HepG2 (cell line): Measurements from ENCODE around the gene PSD. TPM values are rescaled to one million over a fixed set of nuclear protein-coding genes. Genes with fewer than 3 reads are reported as not detected.
A peak's percentile ranks its signal among the peaks of the same experiment; 100 is the strongest.

ENCODE experiments used
- ARID4A ChIP-seq: sonication (generic); formaldehyde crosslinking; IDR thresholded peaks from 2 replicates; pipeline ENCODE4 v1.5.0; 2020; ENCODE audit warnings: mild to moderate bottlenecking, missing genetic modification reagents, borderline replicate concordance
- FLYWCH1 ChIP-seq: sonication (generic); formaldehyde crosslinking; IDR thresholded peaks from 2 replicates; pipeline ENCODE4 v1.8.1; 2023; ENCODE audit warnings: mild to moderate bottlenecking, missing genetic modification reagents
- MAZ ChIP-seq, 2 experiments: sonication (generic) in 1 of 2; formaldehyde crosslinking in 1 of 2; IDR thresholded peaks; 2 replicates each; pipeline versions ENCODE4 v1.5.0 to v1.6.1; 2012 to 2020; ENCODE audit warnings: low read depth in 2 of 2, mild to moderate bottlenecking in 2 of 2, borderline replicate concordance in 1 of 2, improper control_type of control experiment in 1 of 2, low read length in 1 of 2, missing genetic modification reagents in 1 of 2, moderate library complexity in 1 of 2
- MEIS2 ChIP-seq: sonication (generic); formaldehyde crosslinking; IDR thresholded peaks from 2 replicates; pipeline ENCODE4 v1.9.0; 2021; ENCODE audit warnings: mild to moderate bottlenecking, missing genetic modification reagents
- RBAK ChIP-seq: sonication (generic); formaldehyde crosslinking; IDR thresholded peaks from 2 replicates; pipeline ENCODE4 v1.5.1; 2020; ENCODE audit warnings: mild to moderate bottlenecking, missing genetic modification reagents
- SATB2 ChIP-seq: sonication (generic); formaldehyde crosslinking; IDR thresholded peaks from 2 replicates; pipeline ENCODE4 v1.5.0; 2020; ENCODE audit warnings: missing genetic modification reagents
- SMAD1 ChIP-seq: sonication (generic); formaldehyde crosslinking; IDR thresholded peaks from 2 replicates; pipeline ENCODE4 v1.4.0; 2020; ENCODE audit warnings: missing genetic modification reagents, low read depth, mild to moderate bottlenecking, borderline replicate concordance
- TRIM24 ChIP-seq: sonication (generic); formaldehyde crosslinking; IDR thresholded peaks from 2 replicates; pipeline ENCODE4 v1.8.0; 2022; ENCODE audit warnings: mild to moderate bottlenecking, missing genetic modification reagents
- ZMYM3 ChIP-seq: sonication (generic); formaldehyde crosslinking; IDR thresholded peaks from 2 replicates; pipeline ENCODE4 v1.5.1; 2020; ENCODE audit warnings: mild to moderate bottlenecking, missing genetic modification reagents
- ZNF629 ChIP-seq: sonication (generic); formaldehyde crosslinking; conservative IDR thresholded peaks from 2 replicates; pipeline ENCODE4 v1.5.0; 2020; ENCODE audit warnings: missing genetic modification reagents
- ZNF781 ChIP-seq: sonication (generic); formaldehyde crosslinking; IDR thresholded peaks from 2 replicates; pipeline ENCODE4 v1.5.1; 2020; ENCODE audit warnings: borderline replicate concordance, mild to moderate bottlenecking, missing genetic modification reagents; ENCODE audit errors: not compliant biosample characterization
- polyA plus RNA-seq, 8 experiments: library from polyadenylated mRNA; depleted of rRNA in 3 of 8; stranded (reverse) in 7 of 8; unstranded in 1 of 8; fragments of >200 nt; fragmentation: Illumina TruSeq in 4 of 8; extraction: Trizol in 4 of 8; gene quantifications; 2 replicates each; pipeline versions ENCODE4 v1.2.1 to v1.2.3, GENCODE V29; 2011 to 2016; ENCODE audit warnings: low read depth in 4 of 8, missing spikeins in 1 of 8, mixed read lengths in 1 of 8; ENCODE audit not compliant: insufficient read depth in 1 of 8
- total RNA-seq, 5 experiments: library from RNA; depleted of rRNA; stranded (reverse); fragments of >200 nt; fragmentation: Illumina TruSeq; extraction: Trizol; gene quantifications; 2 replicates each; pipeline ENCODE4 v1.2.3, GENCODE V29; 2016; ENCODE audit warnings: low read depth in 1 of 5
- TF ChIP-seq, protein P1 (sequence below): sonication (generic); formaldehyde crosslinking; IDR thresholded peaks from 2 replicates; pipeline ENCODE4 v1.4.0; 2020; ENCODE audit warnings: mild to moderate bottlenecking, missing genetic modification reagents
- TF ChIP-seq, protein P2 (sequence below): sonication (generic); formaldehyde crosslinking; IDR thresholded peaks from 2 replicates; pipeline ENCODE4 v1.8.0; 2022; ENCODE audit warnings: mild to moderate bottlenecking, missing genetic modification reagents; ENCODE audit not compliant: insufficient replicate concordance
- TF ChIP-seq, protein P3 (sequence below): sonication (generic); formaldehyde crosslinking; IDR thresholded peaks from 2 replicates; pipeline ENCODE4 v1.5.1; 2020; ENCODE audit warnings: mild to moderate bottlenecking, missing genetic modification reagents

Gene PSD
- total and polyA plus RNA-seq, 2 of the 13 experiments (the other 11 are each of a cell fraction or from before 2014, with no cell fraction given): 0.35 to 0.58 TPM

DNA sequence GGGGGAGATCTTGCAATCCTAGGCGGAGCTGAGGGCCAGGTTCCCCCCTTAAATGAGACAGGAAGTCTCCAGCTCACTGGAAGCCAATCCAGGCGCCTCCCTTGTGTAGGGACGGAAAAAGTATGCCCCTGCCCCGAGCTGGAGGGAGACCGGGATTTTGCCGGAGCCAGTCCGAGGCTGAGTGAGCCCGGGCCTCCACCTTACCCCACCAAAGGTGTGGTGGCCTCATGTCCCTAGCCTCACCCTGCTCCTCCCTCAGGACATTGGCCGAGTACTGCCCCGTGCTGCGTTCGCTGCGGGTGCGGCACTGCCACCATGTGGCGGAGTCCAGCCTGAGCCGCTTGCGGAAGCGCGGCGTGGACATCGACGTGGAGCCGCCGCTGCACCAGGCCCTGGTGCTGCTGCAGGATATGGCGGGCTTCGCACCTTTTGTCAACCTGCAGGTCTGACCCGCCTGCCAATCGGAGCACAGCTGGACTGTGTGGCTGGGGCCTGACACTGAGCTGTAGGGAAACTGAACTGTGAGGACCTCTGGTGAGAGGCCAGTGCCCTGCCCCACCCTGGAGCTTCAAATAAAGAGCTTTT, 4.1 kb upstream of the PSD start (continued):
- TF ChIP-seq FLYWCH1 (no peak), ZMYM3 (CRISPR knock-in tag) (peak; percentile 65), TRIM24 (CRISPR knock-in tag) (no peak), ZNF781 (CRISPR knock-in tag) (peak; percentile 82), MAZ (IDR thresholded peaks at IDR 0.05; ENCODE audit: borderline replicate concordance, low read depth, low read length) (no peak), MAZ (CRISPR knock-in tag; IDR thresholded peaks at IDR 0.05; ENCODE audit: low read depth) (peak; percentile 61; the same call in 1 of the 2 replicates), ZNF629 (CRISPR knock-in tag) (peak; percentile 22; the same call in 1 of the 2 replicates), RBAK (CRISPR knock-in tag) (no peak), MEIS2 (CRISPR knock-in tag) (peak; percentile 21; the same call in 1 of the 2 replicates), SMAD1 (peak; percentile 85; the same call in 1 of the 2 replicates), ARID4A (CRISPR knock-in tag) (peak; percentile 67; the same call in 1 of the 2 replicates), SATB2 (CRISPR knock-in tag) (0 out of 2 replicates have a peak, but pooled peaks have one; percentile 17)
- TF ChIP-seq, protein P1, sequence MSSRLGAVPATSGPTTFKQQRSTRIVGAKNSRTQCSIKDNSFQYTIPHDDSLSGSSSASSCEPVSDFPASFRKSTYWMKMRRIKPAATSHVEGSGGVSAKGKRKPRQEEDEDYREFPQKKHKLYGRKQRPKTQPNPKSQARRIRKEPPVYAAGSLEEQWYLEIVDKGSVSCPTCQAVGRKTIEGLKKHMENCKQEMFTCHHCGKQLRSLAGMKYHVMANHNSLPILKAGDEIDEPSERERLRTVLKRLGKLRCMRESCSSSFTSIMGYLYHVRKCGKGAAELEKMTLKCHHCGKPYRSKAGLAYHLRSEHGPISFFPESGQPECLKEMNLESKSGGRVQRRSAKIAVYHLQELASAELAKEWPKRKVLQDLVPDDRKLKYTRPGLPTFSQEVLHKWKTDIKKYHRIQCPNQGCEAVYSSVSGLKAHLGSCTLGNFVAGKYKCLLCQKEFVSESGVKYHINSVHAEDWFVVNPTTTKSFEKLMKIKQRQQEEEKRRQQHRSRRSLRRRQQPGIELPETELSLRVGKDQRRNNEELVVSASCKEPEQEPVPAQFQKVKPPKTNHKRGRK (CRISPR knock-in tag): 0 out of 2 replicates have a peak, but pooled peaks have one; percentile 53
- TF ChIP-seq, protein P2, sequence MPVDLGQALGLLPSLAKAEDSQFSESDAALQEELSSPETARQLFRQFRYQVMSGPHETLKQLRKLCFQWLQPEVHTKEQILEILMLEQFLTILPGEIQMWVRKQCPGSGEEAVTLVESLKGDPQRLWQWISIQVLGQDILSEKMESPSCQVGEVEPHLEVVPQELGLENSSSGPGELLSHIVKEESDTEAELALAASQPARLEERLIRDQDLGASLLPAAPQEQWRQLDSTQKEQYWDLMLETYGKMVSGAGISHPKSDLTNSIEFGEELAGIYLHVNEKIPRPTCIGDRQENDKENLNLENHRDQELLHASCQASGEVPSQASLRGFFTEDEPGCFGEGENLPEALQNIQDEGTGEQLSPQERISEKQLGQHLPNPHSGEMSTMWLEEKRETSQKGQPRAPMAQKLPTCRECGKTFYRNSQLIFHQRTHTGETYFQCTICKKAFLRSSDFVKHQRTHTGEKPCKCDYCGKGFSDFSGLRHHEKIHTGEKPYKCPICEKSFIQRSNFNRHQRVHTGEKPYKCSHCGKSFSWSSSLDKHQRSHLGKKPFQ (CRISPR knock-in tag): no peak
- TF ChIP-seq, protein P3, sequence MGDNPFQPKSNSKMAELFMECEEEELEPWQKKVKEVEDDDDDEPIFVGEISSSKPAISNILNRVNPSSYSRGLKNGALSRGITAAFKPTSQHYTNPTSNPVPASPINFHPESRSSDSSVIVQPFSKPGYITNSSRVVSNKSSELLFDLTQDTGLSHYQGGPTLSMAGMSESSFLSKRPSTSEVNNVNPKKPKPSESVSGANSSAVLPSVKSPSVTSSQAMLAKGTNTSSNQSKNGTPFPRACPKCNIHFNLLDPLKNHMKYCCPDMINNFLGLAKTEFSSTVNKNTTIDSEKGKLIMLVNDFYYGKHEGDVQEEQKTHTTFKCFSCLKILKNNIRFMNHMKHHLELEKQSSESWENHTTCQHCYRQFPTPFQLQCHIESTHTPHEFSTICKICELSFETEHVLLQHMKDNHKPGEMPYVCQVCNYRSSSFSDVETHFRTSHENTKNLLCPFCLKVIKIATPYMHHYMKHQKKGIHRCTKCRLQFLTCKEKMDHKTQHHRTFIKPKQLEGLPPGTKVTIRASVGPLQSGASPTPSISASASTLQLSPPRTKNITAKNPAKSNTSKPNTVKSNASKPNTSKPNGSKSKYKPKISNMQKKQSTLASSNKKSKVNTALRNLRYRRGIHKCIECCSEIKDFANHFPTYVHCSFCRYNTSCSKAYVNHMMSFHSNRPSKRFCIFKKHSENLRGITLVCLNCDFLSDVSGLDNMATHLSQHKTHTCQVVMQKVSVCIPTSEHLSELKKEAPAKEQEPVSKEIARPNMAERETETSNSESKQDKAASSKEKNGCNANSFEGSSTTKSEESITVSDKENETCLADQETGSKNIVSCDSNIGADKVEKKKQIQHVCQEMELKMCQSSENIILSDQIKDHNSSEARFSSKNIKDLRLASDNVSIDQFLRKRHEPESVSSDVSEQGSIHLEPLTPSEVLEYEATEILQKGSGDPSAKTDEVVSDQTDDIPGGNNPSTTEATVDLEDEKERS (CRISPR knock-in tag): peak; percentile 64; the same call in 1 of the 2 replicates
